OCI-LY3 (cell line): ENCODE data around the gene RACGAP1.

Experiments
- H2AFZ ChIP-seq: fragments of 200-600, 300-600 bp; shearing (Covaris generic); 2 replicates; pipeline ENCODE4 v1.6.0; 2014; ENCODE audit warnings: antibody characterized with exemption, low read depth, low read length
- H3K27ac ChIP-seq: fragments of 200-600, 300-600 bp; sonication (generic); 2 replicates; pipeline ENCODE4 v1.5.1; 2014; ENCODE audit warnings: mild to moderate bottlenecking, low read length, moderate library complexity, mixed read lengths
- H3K27me3 ChIP-seq: fragments of 200-600, 300-600 bp; sonication (generic); 2 replicates; pipeline ENCODE4 v1.6.1; 2014; ENCODE audit warnings: low read depth, low read length, mixed read lengths
- H3K36me3 ChIP-seq: fragments of 200-600, 300-600 bp; sonication (generic); replicated peaks from 2 replicates; pipeline ENCODE3; 2014; ENCODE audit warnings: low read depth, low read length, mixed read lengths
- H3K4me1 ChIP-seq: fragments of 300-600, 200-600 bp; sonication (generic); 2 replicates; pipeline ENCODE4 v1.6.1; 2014; ENCODE audit warnings: low read length, mixed read lengths
- H3K4me2 ChIP-seq: fragments of 200-600, 300-600 bp; sonication (generic); 2 replicates; pipeline ENCODE4 v1.6.1; 2014; ENCODE audit warnings: low read length, mixed read lengths
- H3K4me3 ChIP-seq: fragments of 300-600, 200-600 bp; sonication (generic); 2 replicates; pipeline ENCODE4 v1.5.1; 2014; ENCODE audit warnings: antibody characterized with exemption, mild to moderate bottlenecking, low read length, moderate library complexity
- H3K79me2 ChIP-seq: fragments of 300-600, 200-600 bp; shearing (Covaris generic); 2 replicates; pipeline ENCODE4 v1.6.1; 2014; ENCODE audit warnings: mild to moderate bottlenecking, low read length, mixed read lengths
- H3K9ac ChIP-seq: fragments of 300-600, 200-600 bp; shearing (Covaris generic); 2 replicates; pipeline ENCODE4 v1.6.0; 2014; ENCODE audit warnings: mild to moderate bottlenecking, low read length, moderate library complexity
- H3K9me3 ChIP-seq: fragments of 200-600, 300-600 bp; shearing (Covaris generic); 2 replicates; pipeline ENCODE4 v1.6.1; 2014; ENCODE audit warnings: low read length, mixed read lengths; ENCODE audit not compliant: insufficient read depth
- H4K20me1 ChIP-seq: fragments of 200-600, 300-600 bp; sonication (generic); 2 replicates; pipeline ENCODE4 v1.6.1; 2016; ENCODE audit warnings: low read length, mixed read lengths; ENCODE audit not compliant: insufficient read depth
- EZH2phosphoT487 ChIP-seq: fragments of 200-600 bp; shearing (Covaris generic); IDR thresholded peaks from 2 replicates; pipeline ENCODE4 v1.6.1; 2018; ENCODE audit warnings: antibody characterized with exemption, mixed run types, low read depth
- TF ChIP-seq, protein P1 (sequence below): fragments of 200-600, 300-600 bp; sonication (generic); IDR thresholded peaks from 2 replicates; pipeline ENCODE4 v1.5.1; 2014; ENCODE audit warnings: antibody characterized with exemption, low read length, low read depth

The RACGAP1 gene

DNA sequence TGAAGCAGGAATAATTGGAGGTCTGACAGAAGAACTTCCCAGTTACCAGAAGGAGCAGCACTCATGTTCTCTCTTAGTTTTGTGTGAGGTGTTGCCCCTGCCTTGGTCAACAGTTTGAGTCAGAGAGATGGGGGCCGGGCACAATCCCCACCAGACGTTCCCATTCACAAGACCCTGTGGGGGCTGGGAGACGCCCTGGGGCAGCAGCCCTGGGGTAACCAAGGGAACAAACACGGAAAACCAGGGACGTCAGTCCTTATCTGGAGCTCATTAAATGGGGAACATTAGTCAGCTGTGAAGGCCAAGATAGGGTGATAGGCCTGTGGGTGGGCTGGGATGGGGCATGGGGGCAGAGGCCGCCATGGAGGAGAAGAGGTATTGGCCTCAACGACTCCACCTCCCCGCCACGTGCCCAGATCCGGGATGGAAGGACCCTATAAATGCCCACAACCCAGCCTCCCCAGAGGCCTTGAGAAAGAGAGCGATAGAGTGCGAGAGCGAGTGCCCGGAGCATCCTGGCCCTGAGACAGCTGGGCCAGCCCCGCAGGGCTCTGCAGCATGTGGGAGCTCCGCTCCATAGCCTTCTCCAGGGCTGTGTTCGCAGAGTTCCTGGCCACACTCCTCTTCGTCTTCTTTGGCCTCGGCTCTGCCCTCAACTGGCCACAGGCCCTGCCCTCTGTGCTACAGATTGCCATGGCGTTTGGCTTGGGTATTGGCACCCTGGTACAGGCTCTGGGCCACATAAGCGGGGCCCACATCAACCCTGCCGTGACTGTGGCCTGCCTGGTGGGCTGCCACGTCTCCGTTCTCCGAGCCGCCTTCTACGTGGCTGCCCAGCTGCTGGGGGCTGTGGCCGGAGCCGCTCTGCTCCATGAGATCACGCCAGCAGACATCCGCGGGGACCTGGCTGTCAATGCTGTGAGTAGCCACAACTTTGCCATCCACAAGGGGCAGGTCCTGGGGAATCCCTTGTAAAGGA is 74.7 kb downstream of the RACGAP1 start, which contains the start of gene AQP2:
AQP2 (plus strand) TSS at position 465 of the 979 bp plus-strand sequence; CDS start at position 559, 94 bp downstream.
- Histone ChIP-seq H3K4me1 (peaks cover 5% of the 10 kb centered on the region; the same call in 1 of the 2 replicates), H3K27ac (no peak within 1 kb of the TSS), H3K9me3 (no peaks in the 10 kb centered on the region), H3K9ac (no peak within 1 kb of the TSS), H3K4me3 (no peak within 1 kb of the TSS), H3K27me3 (no peaks in the 10 kb centered on the region), H4K20me1 (no peaks in the 10 kb centered on the region), H3K4me2 (no peak within 1 kb of the TSS), H3K79me2 (no peaks in the 10 kb centered on the region), H3K36me3 (no peaks in the 10 kb centered on the region), H2AFZ (no peak within 1 kb of the TSS)
- TF ChIP-seq EZH2phosphoT487 = no peak
- TF ChIP-seq, protein P1, sequence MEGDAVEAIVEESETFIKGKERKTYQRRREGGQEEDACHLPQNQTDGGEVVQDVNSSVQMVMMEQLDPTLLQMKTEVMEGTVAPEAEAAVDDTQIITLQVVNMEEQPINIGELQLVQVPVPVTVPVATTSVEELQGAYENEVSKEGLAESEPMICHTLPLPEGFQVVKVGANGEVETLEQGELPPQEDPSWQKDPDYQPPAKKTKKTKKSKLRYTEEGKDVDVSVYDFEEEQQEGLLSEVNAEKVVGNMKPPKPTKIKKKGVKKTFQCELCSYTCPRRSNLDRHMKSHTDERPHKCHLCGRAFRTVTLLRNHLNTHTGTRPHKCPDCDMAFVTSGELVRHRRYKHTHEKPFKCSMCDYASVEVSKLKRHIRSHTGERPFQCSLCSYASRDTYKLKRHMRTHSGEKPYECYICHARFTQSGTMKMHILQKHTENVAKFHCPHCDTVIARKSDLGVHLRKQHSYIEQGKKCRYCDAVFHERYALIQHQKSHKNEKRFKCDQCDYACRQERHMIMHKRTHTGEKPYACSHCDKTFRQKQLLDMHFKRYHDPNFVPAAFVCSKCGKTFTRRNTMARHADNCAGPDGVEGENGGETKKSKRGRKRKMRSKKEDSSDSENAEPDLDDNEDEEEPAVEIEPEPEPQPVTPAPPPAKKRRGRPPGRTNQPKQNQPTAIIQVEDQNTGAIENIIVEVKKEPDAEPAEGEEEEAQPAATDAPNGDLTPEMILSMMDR = no peak

DNA sequence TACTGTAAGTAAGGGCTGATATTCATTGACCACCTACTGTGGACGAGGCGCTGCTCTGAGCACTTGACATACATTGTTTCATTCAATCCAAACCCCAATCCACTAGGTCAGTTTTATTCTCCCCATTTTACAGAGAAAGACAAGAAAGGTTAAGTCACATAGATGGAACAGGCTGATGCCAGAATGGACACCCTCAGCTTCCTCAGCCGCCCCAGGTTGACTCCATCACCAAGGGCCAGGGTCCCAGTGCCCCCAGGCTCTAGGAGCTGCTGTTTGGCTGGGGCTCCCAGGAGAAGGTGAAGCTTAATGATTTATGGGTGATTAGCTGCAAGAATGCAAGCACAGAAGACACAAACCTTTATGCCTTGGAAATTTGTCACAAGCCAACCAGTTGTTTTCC is 75.4 kb downstream of the RACGAP1 start:
- no peak overlapping the region for H3K27ac ChIP-seq
- H3K9me3 ChIP-seq = no peaks in the 10 kb centered on the region
- H3K27me3 ChIP-seq = no peaks in the 10 kb centered on the region
- no peak overlapping the region for H2AFZ ChIP-seq
- H3K36me3 ChIP-seq = no peaks in the 10 kb centered on the region
- H4K20me1 ChIP-seq = no peaks in the 10 kb centered on the region
- H3K4me3 ChIP-seq = no peak overlapping the region
- no peak overlapping the region for H3K4me2 ChIP-seq
- peaks cover 9% of the 10 kb centered on the region; the same call in 1 of the 2 replicates for H3K4me1 ChIP-seq
- no peaks in the 10 kb centered on the region for H3K79me2 ChIP-seq
- H3K9ac ChIP-seq = no peak overlapping the region
- TF ChIP-seq EZH2phosphoT487 = no peak
- TF ChIP-seq, protein P1 = no peak

DNA sequence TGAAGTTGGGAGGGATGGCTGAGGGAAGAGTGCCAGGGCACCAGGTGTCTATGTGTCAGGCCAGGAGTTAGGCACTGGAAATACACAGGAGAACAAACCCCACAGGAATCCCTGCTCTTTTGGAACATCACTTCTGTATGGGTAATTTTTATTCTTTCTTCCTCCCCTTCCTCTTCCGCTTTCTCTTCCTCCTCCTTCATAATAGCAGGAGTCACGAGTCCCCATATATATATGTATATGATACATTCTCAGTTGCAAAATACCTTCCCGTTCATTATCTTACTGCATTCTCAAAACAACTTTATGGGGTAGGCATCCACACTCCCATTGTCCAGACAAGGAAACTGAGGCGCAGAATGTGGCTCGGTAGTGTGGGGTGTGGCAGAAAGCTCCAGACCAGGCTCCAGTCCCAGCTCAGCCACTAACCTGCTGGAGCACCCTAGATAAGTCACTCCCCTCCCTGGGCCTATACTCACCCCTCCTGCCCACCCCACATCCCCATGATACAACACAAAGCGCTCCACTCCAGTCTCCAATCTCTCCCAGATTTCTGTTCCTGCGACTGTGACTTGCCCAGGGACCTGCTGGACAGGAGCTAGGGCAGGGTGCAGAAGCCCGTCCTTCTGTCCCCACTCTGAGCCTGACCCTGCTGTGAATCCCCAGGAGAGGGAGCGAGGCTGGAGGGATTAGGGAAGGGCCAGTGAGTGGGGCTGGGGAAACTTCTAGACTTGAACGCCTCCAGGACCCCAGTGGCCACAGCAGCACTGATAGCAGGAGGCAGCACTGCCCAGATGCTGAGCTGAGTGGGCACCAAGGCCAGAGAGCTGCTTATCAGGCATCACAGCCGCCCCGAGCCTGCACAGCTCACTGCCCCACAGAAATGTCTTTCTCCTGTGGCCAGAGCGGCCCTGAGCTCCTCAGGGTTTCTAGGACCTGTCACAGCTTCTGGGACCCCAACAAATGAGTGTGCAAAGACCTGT is 76.1 kb downstream of the RACGAP1 start:
- H3K36me3 ChIP-seq = no peaks in the 10 kb centered on the region
- no peaks in the 10 kb centered on the region for H3K79me2 ChIP-seq
- H3K27ac ChIP-seq = no peak overlapping the region
- H3K27me3 ChIP-seq = no peaks in the 10 kb centered on the region
- H3K4me1 ChIP-seq = peaks cover 9% of the 10 kb centered on the region; the same call in 1 of the 2 replicates
- no peak overlapping the region for H3K4me2 ChIP-seq
- no peaks in the 10 kb centered on the region for H4K20me1 ChIP-seq
- H3K9ac ChIP-seq = no peak overlapping the region
- H2AFZ ChIP-seq = no peak overlapping the region
- TF ChIP-seq, protein P1 = no peak
- no peaks in the 10 kb centered on the region for H3K9me3 ChIP-seq
- H3K4me3 ChIP-seq = no peak overlapping the region
